ENCODE data around the gene APOC4.
"Not testable (repeated sequence)": the region's sequence is repeated elsewhere in the genome, so short reads cannot be mapped to it uniquely, and the experiment has no call there.

Gene APOC4

DNA sequence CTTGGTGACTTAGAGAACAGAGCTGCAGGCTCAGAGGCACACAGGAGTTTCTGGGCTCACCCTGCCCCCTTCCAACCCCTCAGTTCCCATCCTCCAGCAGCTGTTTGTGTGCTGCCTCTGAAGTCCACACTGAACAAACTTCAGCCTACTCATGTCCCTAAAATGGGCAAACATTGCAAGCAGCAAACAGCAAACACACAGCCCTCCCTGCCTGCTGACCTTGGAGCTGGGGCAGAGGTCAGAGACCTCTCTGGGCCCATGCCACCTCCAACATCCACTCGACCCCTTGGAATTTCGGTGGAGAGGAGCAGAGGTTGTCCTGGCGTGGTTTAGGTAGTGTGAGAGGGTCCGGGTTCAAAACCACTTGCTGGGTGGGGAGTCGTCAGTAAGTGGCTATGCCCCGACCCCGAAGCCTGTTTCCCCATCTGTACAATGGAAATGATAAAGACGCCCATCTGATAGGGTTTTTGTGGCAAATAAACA lies 17.8 kb upstream of the APOC4 start:
- no peak for DNase-seq

- peak; percentile 10 for DNase-seq
Measured at GRCh38 chr19:44925114-44925891, 16.7 kb upstream of the APOC4 start.

DNA sequence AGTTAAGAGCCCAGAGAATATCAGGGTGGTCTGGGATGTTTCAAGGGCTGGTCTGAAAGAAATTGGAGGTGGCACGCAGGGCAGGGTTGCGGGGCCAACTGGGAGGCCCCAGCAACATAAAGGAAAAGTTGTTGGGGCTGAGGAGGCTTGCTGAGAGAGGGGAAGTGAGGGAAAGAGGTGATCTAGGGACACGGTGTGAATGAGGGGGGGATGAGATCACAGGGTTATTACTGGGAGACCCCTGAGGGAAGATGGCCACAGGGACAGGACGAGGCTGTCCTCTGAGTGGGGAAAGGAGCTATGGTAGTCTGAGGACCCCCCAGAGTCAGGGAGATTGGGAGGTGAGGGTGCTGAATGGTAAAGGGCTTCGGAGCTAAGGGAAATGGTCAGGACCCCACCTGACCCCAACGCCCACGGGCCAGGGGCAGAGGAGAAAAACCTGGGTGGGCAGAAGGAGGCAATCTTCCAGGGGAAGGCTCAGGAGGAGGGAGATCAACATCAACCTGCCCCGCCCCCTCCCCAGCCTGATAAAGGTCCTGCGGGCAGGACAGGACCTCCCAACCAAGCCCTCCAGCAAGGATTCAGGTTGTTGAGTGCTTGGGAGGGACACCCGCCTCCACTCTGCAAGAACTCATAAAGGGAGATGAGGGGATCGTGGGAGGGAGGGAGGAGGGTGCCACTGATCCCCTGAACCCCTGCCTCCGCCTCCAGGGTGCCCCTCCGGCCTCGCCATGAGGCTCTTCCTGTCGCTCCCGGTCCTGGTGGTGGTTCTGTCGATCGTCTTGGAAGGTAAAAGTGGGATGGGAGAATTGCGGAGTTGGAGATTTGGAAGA lies 15.6 kb upstream of the APOC4 start:
- DNase-seq = not testable (repeated sequence)

DNA sequence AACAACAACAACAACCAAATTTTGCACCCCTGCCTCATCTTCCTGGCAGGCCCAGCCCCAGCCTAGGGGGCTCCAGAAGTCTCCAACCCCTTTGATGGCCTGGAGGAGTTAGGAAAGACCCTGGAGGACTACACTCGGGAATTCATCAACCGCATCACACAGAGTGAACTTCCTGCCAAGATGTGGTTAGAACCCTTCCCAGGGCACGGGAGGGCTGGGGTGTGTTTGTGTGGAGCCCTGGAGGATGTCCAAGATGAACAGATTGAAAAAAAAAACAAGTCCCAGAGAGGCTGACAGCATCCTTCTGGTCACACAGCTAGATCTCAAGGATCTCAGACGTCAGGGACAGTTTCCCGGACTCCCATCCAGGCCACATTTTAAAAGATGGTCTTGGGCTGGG lies 14.3 kb upstream of the APOC4 start:
- no peak for DNase-seq

- no peak for DNase-seq
Measured at GRCh38 chr19:44930088-44930487, 11.9 kb upstream of the APOC4 start.

DNA sequence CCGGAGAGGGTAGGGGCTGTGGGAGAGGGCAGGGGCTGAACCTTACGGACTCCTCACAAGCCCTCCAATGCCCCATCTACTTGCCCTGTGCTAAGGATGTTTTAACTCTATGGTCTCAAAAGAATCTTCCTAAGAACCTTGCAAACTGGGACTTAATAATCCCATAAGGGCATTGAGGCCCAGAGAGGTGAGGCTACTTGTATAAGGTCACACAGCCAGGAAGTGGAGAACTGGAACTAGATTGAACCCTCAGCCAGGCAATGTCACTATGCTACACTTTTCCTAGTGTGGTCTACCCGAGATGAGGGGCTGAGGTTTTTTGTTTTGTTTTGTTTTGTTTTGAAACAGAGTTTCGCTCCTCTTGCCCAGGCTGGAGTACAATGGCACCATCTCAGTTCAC lies 10.5 kb upstream of the APOC4 start:
- DNase-seq = no peak

DNA sequence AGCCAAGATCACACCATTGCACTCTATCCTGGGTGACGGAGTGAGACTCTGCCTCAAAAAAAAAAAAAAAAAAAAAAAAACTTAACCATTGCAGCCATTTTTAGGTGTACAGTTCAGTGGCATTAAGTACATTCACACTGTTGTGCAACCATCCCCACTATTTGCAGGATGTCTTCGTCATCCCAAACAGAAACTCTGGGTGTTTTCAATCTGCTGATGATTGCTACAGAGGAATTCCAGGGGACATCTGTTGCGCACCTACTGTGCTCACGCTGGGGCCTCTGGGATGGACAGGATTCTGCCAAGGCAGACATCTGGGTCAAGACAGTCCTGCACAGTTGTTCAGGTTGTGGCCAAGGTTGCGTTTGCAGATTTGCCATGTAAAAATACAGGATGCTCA lies 2.4 kb upstream of the APOC4 start:
- DNase-seq = no peak

- DNase-seq = no peak
Measured at GRCh38 chr19:44943801-44944249, 1.8 kb downstream of the APOC4 start.

GRCh38 chr19:44947041-44947581 lies 5.1 kb downstream of the APOC4 start:
- DNase-seq = no peak

GRCh38 chr19:44948237-44948636 lies 6.2 kb downstream of the APOC4 start:
- no peak for DNase-seq

DNA sequence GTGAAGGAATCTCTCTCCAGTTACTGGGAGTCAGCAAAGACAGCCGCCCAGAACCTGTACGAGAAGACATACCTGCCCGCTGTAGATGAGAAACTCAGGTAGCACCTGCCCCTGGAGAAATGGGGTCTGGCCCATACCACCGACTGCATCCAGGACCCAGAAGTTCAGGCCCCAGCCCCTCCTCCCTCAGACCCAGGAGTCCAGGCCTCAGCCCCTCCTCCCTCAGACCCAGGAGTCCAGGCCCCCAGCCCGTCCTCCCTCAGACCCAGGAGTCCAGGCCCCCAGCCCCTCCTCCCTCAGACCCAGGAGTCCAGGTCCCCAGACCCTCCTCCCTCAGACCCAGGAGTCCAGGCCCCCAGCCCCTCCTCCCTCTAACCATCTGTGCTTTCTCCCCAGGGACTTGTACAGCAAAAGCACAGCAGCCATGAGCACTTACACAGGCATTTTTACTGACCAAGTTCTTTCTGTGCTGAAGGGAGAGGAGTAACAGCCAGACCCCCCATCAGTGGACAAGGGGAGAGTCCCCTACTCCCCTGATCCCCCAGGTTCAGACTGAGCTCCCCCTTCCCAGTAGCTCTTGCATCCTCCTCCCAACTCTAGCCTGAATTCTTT lies 6.8 kb downstream of the APOC4 start:
- DNase-seq = no peak

GRCh38 chr19:44949550-44949949 lies 7.5 kb downstream of the APOC4 start:
- no peak for DNase-seq

DNA sequence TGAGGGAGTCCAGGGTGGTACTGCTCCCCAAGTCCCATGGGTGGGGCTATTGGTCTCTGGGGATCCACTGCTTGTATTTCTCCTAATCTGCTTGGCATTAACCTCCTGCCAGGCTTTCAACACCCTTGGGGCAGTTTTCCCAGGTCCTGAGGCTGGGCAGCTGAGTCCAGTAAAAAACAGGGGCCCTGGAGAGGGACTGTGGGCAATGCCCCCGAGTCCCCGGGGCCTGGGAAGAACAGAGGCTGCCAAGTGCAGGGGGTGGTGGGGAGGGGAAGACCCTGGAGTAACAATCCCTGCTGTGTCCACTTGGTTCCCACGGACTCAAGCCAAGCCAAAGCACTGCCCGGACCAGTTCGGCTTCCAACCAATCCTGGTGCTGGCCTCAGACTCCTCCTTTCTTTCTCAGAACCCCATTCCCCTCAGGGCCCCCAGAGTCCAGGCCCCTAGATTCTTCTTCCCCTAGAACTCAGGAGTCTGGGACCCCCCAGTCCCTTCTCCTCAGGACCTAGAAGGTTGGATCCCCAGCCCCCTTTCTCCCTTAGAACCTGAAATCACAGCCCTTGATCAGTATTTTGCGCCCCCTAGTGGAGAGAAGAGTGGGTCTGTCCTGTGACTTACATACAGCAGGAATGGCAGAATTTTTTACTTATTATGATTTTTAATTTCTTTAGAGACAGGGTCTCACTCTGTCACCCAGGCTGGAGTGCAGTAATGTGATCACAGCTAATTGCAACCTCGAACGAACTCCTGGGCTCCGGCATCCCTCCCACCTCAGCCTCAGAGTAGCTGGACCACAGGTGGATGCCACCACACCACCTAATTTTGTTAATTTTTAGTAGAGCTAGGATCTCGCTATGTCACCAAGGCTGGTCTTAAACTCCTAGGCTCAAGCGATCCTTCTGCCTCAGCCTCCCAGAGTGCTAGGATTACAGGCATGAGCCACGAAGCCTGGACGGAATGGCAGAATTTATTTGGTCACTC lies 9.4 kb downstream of the APOC4 start:
- DNase-seq = peak; percentile 25

DNA sequence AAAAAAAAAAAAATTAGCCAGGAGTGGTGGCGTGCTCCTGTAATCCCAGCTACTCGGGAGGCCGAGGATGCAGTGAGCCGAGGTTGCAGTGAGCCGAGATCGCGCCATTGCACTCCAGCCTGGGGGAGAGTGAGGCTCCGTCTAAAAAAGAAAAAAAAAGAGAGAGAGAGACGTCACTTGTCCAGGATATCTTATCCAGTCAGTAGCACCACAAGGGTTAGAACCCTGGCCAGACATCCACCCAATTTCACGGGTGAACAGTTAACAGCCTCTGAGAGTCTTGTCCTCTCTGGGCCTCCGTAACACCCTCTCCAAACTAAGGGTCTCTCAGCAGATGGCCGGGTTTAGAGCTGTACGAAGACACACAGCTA lies 12.2 kb downstream of the APOC4 start:
- DNase-seq = no peak

GRCh38 chr19:44954649-44955504 lies 12.8 kb downstream of the APOC4 start, which contains the start of gene CLPTM1:
Gene CLPTM1, plus strand, starts transcription at chr19:44955380. Its CDS starts 16 bp downstream, at chr19:44955396.
- peak; percentile 85 for DNase-seq

GRCh38 chr19:44955505-44956439 lies 13.7 kb downstream of the APOC4 start:
- no peak for DNase-seq

- DNase-seq = no peak
Measured at GRCh38 chr19:44957526-44957925, 15.5 kb downstream of the APOC4 start.

- no peak for DNase-seq
Measured at GRCh38 chr19:44958090-44958489, 16.1 kb downstream of the APOC4 start.

- DNase-seq = no peak
Measured at GRCh38 chr19:44959691-44960090, 17.7 kb downstream of the APOC4 start.

Measured in DMS79 (cell line).